H1 (cell line): ENCODE data around the gene PINLYP. TPM values are rescaled to one million over a fixed set of nuclear protein-coding genes. Genes with fewer than 3 reads are reported as not detected.

ENCODE experiments used
- CTCF ChIA-PET: fragments of 300-600 bp; sonication (Branson Sonifier 250); formaldehyde crosslinking; loops from one replicate; lab custom pipeline; 2021; ENCODE audit not compliant: partially characterized antibody; lab: Charles Lee
- POLR2A ChIA-PET: fragments of 300-600 bp; sonication (Branson Sonifier 250); formaldehyde crosslinking; loops from one replicate; lab custom pipeline; 2021; ENCODE audit warnings: inconsistent platforms; ENCODE audit not compliant: partially characterized antibody; lab: Charles Lee
- DNase-seq, 2 experiments: peaks; one replicate each; pipeline versions ENCODE4 v3.0.0 to v3.0.0-alpha.2; 2010 to 2022; ENCODE audit warnings: low spot score in 2 of 2, low read depth in 1 of 2, mixed read lengths in 1 of 2
- FAIRE-seq: peaks from 2 replicates; lab custom pipeline; 2011; peaks lifted over from hg19 to GRCh38; lab: Jason Lieb, UNC
- H2AFZ ChIP-seq: 2 replicates; pipeline ENCODE4 v1.8.1; 2012; ENCODE audit warnings: low read length, inconsistent platforms
- H2AK5ac ChIP-seq: 2 replicates; pipeline ENCODE4 v1.6.1; 2013; ENCODE audit warnings: low read depth, low read length
- H2BK120ac ChIP-seq: replicated peaks from 2 replicates; pipeline ENCODE3; 2013; ENCODE audit warnings: low read depth, low read length, inconsistent platforms
- H2BK12ac ChIP-seq: 2 replicates; pipeline ENCODE4 v1.6.1; 2013; ENCODE audit warnings: low read depth, low read length
- H2BK15ac ChIP-seq: 2 replicates; pipeline ENCODE4 v1.6.1; 2013; ENCODE audit warnings: low read length
- H2BK20ac ChIP-seq: 2 replicates; pipeline ENCODE4 v1.6.1; 2013; ENCODE audit warnings: low read length
- H2BK5ac ChIP-seq: 2 replicates; pipeline ENCODE4 v1.6.1; 2013; ENCODE audit warnings: low read depth, low read length
- H3K14ac ChIP-seq: 2 replicates; pipeline ENCODE4 v1.6.1; 2013; ENCODE audit warnings: inconsistent platforms; ENCODE audit not compliant: insufficient read length
- H3K18ac ChIP-seq: 2 replicates; pipeline ENCODE4 v1.6.1; 2013; ENCODE audit warnings: low read length; ENCODE audit errors: extremely low read depth
- H3K23ac ChIP-seq: 2 replicates; pipeline ENCODE4 v1.6.1; 2013; ENCODE audit warnings: inconsistent platforms; ENCODE audit not compliant: insufficient read length
- H3K23me2 ChIP-seq: 2 replicates; pipeline ENCODE4 v1.6.1; 2013; ENCODE audit warnings: low read depth, low read length
- H3K27ac ChIP-seq: 2 replicates; pipeline ENCODE4 v1.6.1; 2011; ENCODE audit warnings: low read depth, low read length, inconsistent platforms
- H3K27me3 ChIP-seq, 4 experiments: replicated peaks in 1 of 4; 1 replicate in 1 of 4; 2 replicates in 3 of 4; pipeline versions ENCODE4 v1.6.1 to v1.8.1; 2011 to 2013; ENCODE audit warnings: low read length in 3 of 4, mild to moderate bottlenecking in 3 of 4, inconsistent platforms in 2 of 4, mixed read lengths in 2 of 4, moderate library complexity in 1 of 4; ENCODE audit not compliant: control insufficient read depth in 3 of 4, insufficient read depth in 3 of 4; ENCODE audit errors: extremely low read depth in 1 of 4
- H3K36me3 ChIP-seq, 4 experiments: 2 replicates each; pipeline versions ENCODE4 v1.6.1 to v1.8.1; 2011 to 2013; ENCODE audit warnings: mild to moderate bottlenecking in 4 of 4, low read length in 3 of 4, moderate library complexity in 2 of 4, control low read depth in 1 of 4, inconsistent platforms in 1 of 4; ENCODE audit not compliant: insufficient read depth in 4 of 4, control insufficient read depth in 2 of 4
- H3K4ac ChIP-seq: replicated peaks from 2 replicates; pipeline ENCODE3; 2013; ENCODE audit warnings: low read length, low read depth, mixed read lengths, inconsistent platforms; ENCODE audit not compliant: insufficient read length
- H3K4me1 ChIP-seq, 4 experiments: replicated peaks in 1 of 4; 1 replicate in 1 of 4; 2 replicates in 3 of 4; pipeline versions ENCODE4 v1.6.1 to v1.8.1; 2011 to 2013; ENCODE audit warnings: low read length in 3 of 4, inconsistent platforms in 2 of 4, mixed read lengths in 1 of 4; ENCODE audit not compliant: insufficient read depth in 4 of 4, control insufficient read depth in 3 of 4
- H3K4me2 ChIP-seq, 2 experiments: 2 replicates each; pipeline versions ENCODE4 v1.6.1 to v1.8.1; 2011 to 2013; ENCODE audit warnings: low read depth in 2 of 2, low read length in 2 of 2, control low read depth in 1 of 2, inconsistent platforms in 1 of 2, mild to moderate bottlenecking in 1 of 2; ENCODE audit not compliant: insufficient read depth in 1 of 2
- H3K4me3 ChIP-seq, 4 experiments: fragments of 200-600, 300-600 bp in 1 of 4; sonication (generic), shearing (Covaris generic), sonication (Bioruptor Twin) in 1 of 4; 2 replicates each; pipeline versions ENCODE4 v1.5.1 to v1.8.1; 2011 to 2016; ENCODE audit warnings: low read length in 4 of 4, low read depth in 3 of 4, control low read depth in 2 of 4, inconsistent platforms in 2 of 4, mild to moderate bottlenecking in 2 of 4, mixed read lengths in 1 of 4, moderate library complexity in 1 of 4; ENCODE audit not compliant: insufficient read depth in 2 of 4; ENCODE audit errors: extremely low read depth in 1 of 4
- H3K56ac ChIP-seq: replicated peaks from 2 replicates; pipeline ENCODE3; 2013; ENCODE audit warnings: low read depth, mild to moderate bottlenecking, mixed read lengths, low read length, inconsistent platforms; ENCODE audit not compliant: insufficient read length
- H3K79me1 ChIP-seq: 2 replicates; pipeline ENCODE4 v1.6.1; 2013; ENCODE audit warnings: low read depth, low read length, control low read depth
- H3K79me2 ChIP-seq, 2 experiments: 2 replicates each; pipeline versions ENCODE4 v1.6.1 to v1.8.1; 2012 to 2013; ENCODE audit warnings: low read length in 2 of 2, mild to moderate bottlenecking in 2 of 2, inconsistent platforms in 1 of 2; ENCODE audit not compliant: insufficient read depth in 2 of 2, control insufficient read depth in 1 of 2
- H3K9ac ChIP-seq, 4 experiments: replicated peaks in 1 of 4; 1 replicate in 1 of 4; 2 replicates in 3 of 4; pipeline versions ENCODE4 v1.6.1 to v1.8.1; 2011 to 2013; ENCODE audit warnings: low read depth in 3 of 4, low read length in 3 of 4, control low read depth in 2 of 4, mild to moderate bottlenecking in 2 of 4, moderate library complexity in 2 of 4, inconsistent platforms in 1 of 4; ENCODE audit errors: extremely low read depth in 1 of 4
- H3K9me3 ChIP-seq, 2 experiments: 2 replicates each; pipeline versions ENCODE4 v1.6.1 to v1.8.1; 2012 to 2013; ENCODE audit warnings: mild to moderate bottlenecking in 2 of 2, moderate library complexity in 2 of 2, control low read depth in 1 of 2, inconsistent platforms in 1 of 2, low read depth in 1 of 2, low read length in 1 of 2, mixed read lengths in 1 of 2; ENCODE audit not compliant: insufficient read depth in 2 of 2
- H4K20me1 ChIP-seq, 2 experiments: replicated peaks in 1 of 2; 2 replicates each; pipeline versions ENCODE3 to v1.8.1; 2011 to 2013; ENCODE audit warnings: inconsistent platforms in 2 of 2, low read length in 2 of 2, mild to moderate bottlenecking in 1 of 2; ENCODE audit not compliant: insufficient read depth in 2 of 2, control insufficient read depth in 1 of 2
- H4K5ac ChIP-seq: 2 replicates; pipeline ENCODE4 v1.6.1; 2013; ENCODE audit warnings: low read length, low read depth, mixed read lengths, inconsistent platforms; ENCODE audit not compliant: insufficient read length
- H4K8ac ChIP-seq: 2 replicates; pipeline ENCODE4 v1.8.0; 2013; ENCODE audit warnings: mild to moderate bottlenecking, moderate library complexity, low read length, inconsistent platforms; ENCODE audit not compliant: insufficient read depth; ENCODE audit errors: extremely low read depth
- H4K91ac ChIP-seq: replicated peaks from 2 replicates; pipeline ENCODE3; 2013; ENCODE audit warnings: low read length, mixed read lengths, inconsistent platforms; ENCODE audit not compliant: insufficient read length
- BACH1 ChIP-seq: IDR thresholded peaks from 2 replicates; pipeline ENCODE4 v1.6.1; 2012; ENCODE audit warnings: low read length, improper control_type of control experiment
- BCL11A ChIP-seq, 2 experiments: IDR thresholded peaks; one replicate each; pipeline ENCODE4 v1.6.1; 2011; ENCODE audit warnings: low read depth in 2 of 2, low read length in 2 of 2, mild to moderate bottlenecking in 2 of 2
- EGR1 ChIP-seq: IDR thresholded peaks from 2 replicates; pipeline ENCODE4 v1.6.1; 2011; ENCODE audit warnings: low read depth, low read length, borderline replicate concordance
- EZH2 ChIP-seq: fragments of 200-600 bp; sonication (generic); IDR thresholded peaks from 2 replicates; pipeline ENCODE4 v1.7.1; 2012; ENCODE audit warnings: low read depth, mild to moderate bottlenecking, moderate library complexity, low read length, inconsistent platforms; ENCODE audit not compliant: severe bottlenecking
- HDAC6 ChIP-seq: IDR thresholded peaks from one replicate; pipeline ENCODE4 v1.7.1; 2012; ENCODE audit warnings: low read depth, mild to moderate bottlenecking, inconsistent platforms, low read length, moderate library complexity
- NANOG ChIP-seq: IDR thresholded peaks from 2 replicates; pipeline ENCODE4 v1.6.1; 2011; ENCODE audit warnings: low read length, low read depth, mild to moderate bottlenecking, inconsistent platforms; ENCODE audit not compliant: insufficient read depth, poor library complexity, severe bottlenecking
- POLR2AphosphoS5 ChIP-seq: IDR thresholded peaks from 2 replicates; pipeline ENCODE4 v1.6.1; 2011; ENCODE audit warnings: low read depth, low read length
- SIRT6 ChIP-seq: IDR thresholded peaks from one replicate; pipeline ENCODE4 v1.7.1; 2012; ENCODE audit warnings: low read length, inconsistent platforms
- SP4 ChIP-seq: IDR thresholded peaks from 2 replicates; pipeline ENCODE4 v1.6.1; 2012; ENCODE audit warnings: low read length, inconsistent platforms
- SUZ12 ChIP-seq: fragments of 200-600 bp; sonication (generic); IDR thresholded peaks from 2 replicates; pipeline ENCODE4 v1.6.1; 2012; ENCODE audit warnings: mild to moderate bottlenecking, inconsistent platforms, low read length, moderate library complexity, mixed read lengths
- TAF1 ChIP-seq: IDR thresholded peaks from 2 replicates; pipeline ENCODE4 v1.6.1; 2011; ENCODE audit warnings: mild to moderate bottlenecking, low read depth, low read length
- WGBS, 2 experiments: shearing (Covaris generic) in 1 of 2; methylation state at CpG; one replicate each; pipeline versions ENCODE4 v1.1.6 to v1.1.7; 2013 to 2015; ENCODE audit warnings: low lambda C conversion rate in 2 of 2, mixed read lengths in 2 of 2, inconsistent platforms in 1 of 2, low coverage in 1 of 2, missing lambda C conversion rate in 1 of 2; ENCODE audit not compliant: insufficient replicate concordance in 2 of 2, insufficient coverage in 1 of 2, insufficient read length in 1 of 2; ENCODE audit errors: extremely low coverage in 1 of 2, missing lambda C conversion rate in 1 of 2; 5-methylcytosine and 5-hydroxymethylcytosine counted together
- polyA plus RNA-seq, 7 experiments: library from polyadenylated mRNA; depleted of rRNA in 3 of 7; stranded (reverse) in 5 of 7; unstranded in 2 of 7; fragments of >200 nt in 5 of 7; fragments of 200-250 nt in 2 of 7; gene quantifications; 1 replicate in 5 of 7; 2 replicates in 1 of 7; 4 replicates in 1 of 7; pipeline versions ENCODE4 v1.2.1 to v1.2.3, GENCODE V29; 2011 to 2013; ENCODE audit warnings: missing spikeins in 2 of 7, mixed read lengths in 2 of 7
- total RNA-seq: library from RNA; stranded (reverse); fragmentation: NEBNext Ultra II Directional; extraction: Animal tissue kit (Norgen Biotek cat#: 25700); gene quantifications from 2 replicates; pipeline ENCODE4 v1.2.1, GENCODE V29; 2021
- TF ChIP-seq, protein P1 (sequence below): IDR thresholded peaks from 2 replicates; pipeline ENCODE4 v1.6.1; 2012; ENCODE audit warnings: low read length, inconsistent platforms

PINLYP gene
- total and polyA plus RNA-seq, 2 of the 8 experiments (the other 6 are each of a cell fraction or from before 2014, with no cell fraction given): 7.5 to 31.3 TPM

DNA sequence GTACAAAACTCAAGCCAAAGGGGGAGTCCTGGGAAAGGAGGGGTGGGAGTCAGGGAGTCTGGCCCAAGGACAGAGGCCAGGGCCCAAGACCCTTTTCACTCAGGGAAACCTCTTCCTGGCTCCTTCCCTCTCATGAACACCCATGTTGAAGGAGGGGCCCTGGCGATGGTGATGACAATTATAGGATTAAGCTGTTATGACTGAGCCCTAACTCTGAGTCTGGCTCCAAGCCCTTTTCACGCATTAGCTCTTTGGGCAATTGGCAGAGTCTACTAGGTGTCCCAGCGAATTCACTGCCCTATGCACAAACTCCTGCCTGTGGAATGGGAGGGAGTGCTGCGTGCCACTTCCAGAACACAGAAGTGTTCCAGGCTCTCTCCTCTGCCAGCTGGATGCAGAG is 21.9 kb upstream of the PINLYP start:
- H3K79me2 ChIP-seq: no peaks in the 10 kb centered on the region
- no peak overlapping the region for H2BK20ac ChIP-seq
- DNase-seq (no peak), FAIRE-seq (no peak)
- H2BK5ac ChIP-seq: no peak overlapping the region
- H3K14ac ChIP-seq: no peak overlapping the region
- no peak overlapping the region for H3K56ac ChIP-seq
- 0 out of 2 replicates have a peak, but pooled peaks cover 3% of the 10 kb centered on the region for H3K79me1 ChIP-seq
- TF ChIP-seq SP4 (no peak), POLR2AphosphoS5 (no peak), SIRT6 (no peak), TAF1 (no peak), EGR1 (no peak), NANOG (no peak), EZH2 (no peak), HDAC6 (no peak), BCL11A (IDR thresholded peaks at IDR 0.05; ENCODE audit: low read depth in 2 of 2, low read length in 2 of 2) (no peak), BACH1 (no peak), SUZ12 (no peak)
- TF ChIP-seq, protein P1, sequence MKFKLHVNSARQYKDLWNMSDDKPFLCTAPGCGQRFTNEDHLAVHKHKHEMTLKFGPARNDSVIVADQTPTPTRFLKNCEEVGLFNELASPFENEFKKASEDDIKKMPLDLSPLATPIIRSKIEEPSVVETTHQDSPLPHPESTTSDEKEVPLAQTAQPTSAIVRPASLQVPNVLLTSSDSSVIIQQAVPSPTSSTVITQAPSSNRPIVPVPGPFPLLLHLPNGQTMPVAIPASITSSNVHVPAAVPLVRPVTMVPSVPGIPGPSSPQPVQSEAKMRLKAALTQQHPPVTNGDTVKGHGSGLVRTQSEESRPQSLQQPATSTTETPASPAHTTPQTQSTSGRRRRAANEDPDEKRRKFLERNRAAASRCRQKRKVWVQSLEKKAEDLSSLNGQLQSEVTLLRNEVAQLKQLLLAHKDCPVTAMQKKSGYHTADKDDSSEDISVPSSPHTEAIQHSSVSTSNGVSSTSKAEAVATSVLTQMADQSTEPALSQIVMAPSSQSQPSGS: no peak
- H3K4ac ChIP-seq: no peak overlapping the region
- H3K4me2 ChIP-seq: no peak overlapping the region
- 82% methylated on average over 4 of the region's 4 CpGs; no CpG with 5 or more reads in 1 of the 2 experiments for WGBS, 2 experiments
- H3K9ac ChIP-seq: no peak overlapping the region
- H2BK15ac ChIP-seq: no peak overlapping the region
- peaks cover 0 to 4% of the 10 kb centered on the region in 2 experiments for H4K20me1 ChIP-seq
- H3K18ac ChIP-seq: no peak overlapping the region
- H3K23ac ChIP-seq: no peak overlapping the region
- 0 out of 7 replicates have a peak, but pooled peaks cover 0 to 2% (median 0%) of the 10 kb centered on the region in 4 experiments for H3K4me1 ChIP-seq
- no peak overlapping the region for H2BK12ac ChIP-seq
- ChIA-PET CTCF (interaction anchor here (0.8 to 10.7 kb wide), 8 partner anchors 11 to 106 kb away, joined by 3 to 122 read pairs (median 39); partner anchors contain the start of genes IRGQ, ZNF575 and ZNF576), POLR2A (interaction anchor here (1.6 kb wide), 1 partner anchor 20 kb away, joined by 3 read pairs; the partner anchor contains the start of gene ZNF575)
- no peak overlapping the region for H4K91ac ChIP-seq
- no peak overlapping the region for H2AFZ ChIP-seq
- no peaks in the 10 kb centered on the region for H3K9me3 ChIP-seq
- H3K4me3 ChIP-seq: no peak overlapping the region; a peak in 1 of 8 replicates
- no peak overlapping the region for H4K5ac ChIP-seq
- no peaks in the 10 kb centered on the region for H3K23me2 ChIP-seq
- no peaks in the 10 kb centered on the region for H3K27me3 ChIP-seq
- peaks cover 5 to 28% (median 17%) of the 10 kb centered on the region in 4 experiments; a peak in 6 of 8 replicates for H3K36me3 ChIP-seq
- H2BK120ac ChIP-seq: no peak overlapping the region
- no peak overlapping the region for H3K27ac ChIP-seq
- no peak overlapping the region for H2AK5ac ChIP-seq
- no peak overlapping the region for H4K8ac ChIP-seq
